PC-3 (cell line): ENCODE measurements around the gene CCM2.

Experiments
- CTCF ChIP-seq: fragments of 300-600 bp; sonication (generic); conservative IDR thresholded peaks from 2 replicates; pipeline ENCODE4 v1.5.1; 2017; ENCODE audit warnings: antibody characterized with exemption, low read depth, mild to moderate bottlenecking, low read length
- EZH2phosphoT487 ChIP-seq: fragments of 300-600 bp; sonication (generic); IDR thresholded peaks from 2 replicates; pipeline ENCODE4 v1.6.1; 2018; ENCODE audit warnings: mild to moderate bottlenecking, antibody characterized with exemption, low read length, borderline replicate concordance

- TF ChIP-seq EZH2phosphoT487 (no peak), CTCF (no peak)
Measured at GRCh38 chr7:44956157-44956766, 43.7 kb upstream of the CCM2 start.
